Amniotic stem cell (primary cell): Measurements from ENCODE around the gene CREBZF.
"Not testable (repeated sequence)": the region's sequence is repeated elsewhere in the genome, so short reads cannot be mapped to it uniquely, and the experiment has no call there.

Experiments used
- DNase-seq: peaks from one replicate; lab custom pipeline; 2025; lab: John Stamatoyannopoulos, UW

CREBZF gene

DNA sequence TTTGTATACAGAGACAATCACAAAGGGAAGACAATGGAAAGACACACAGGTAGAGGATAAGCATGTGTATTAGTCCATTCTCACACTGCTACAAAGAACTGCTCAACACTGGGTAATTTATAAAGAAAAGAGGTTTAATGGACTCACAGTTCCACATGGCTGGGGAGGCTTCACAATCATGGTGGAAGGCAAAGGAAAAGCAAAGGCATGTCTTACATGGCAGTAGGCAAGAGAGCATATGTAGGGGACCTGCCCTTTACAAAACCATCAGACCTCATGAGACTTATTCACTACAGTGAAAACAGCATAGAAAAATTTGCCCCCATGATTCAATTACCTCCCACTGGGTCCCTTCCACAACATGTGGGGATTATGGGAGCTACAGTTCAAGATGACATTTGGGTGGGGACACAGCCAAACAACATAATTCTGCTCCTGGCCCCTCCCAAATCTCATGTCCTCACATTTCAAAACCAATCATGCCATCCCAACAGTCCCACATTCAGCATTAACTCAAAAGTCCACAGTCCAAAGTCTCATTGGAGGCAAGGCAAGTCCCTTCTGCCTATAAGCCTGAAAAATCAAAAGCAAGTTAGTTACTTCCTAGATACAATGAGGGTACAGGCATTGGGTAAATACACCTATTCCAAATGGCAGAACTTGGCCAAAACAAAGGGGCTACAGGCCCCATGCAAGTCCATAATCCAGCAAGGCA, 6.2 kb upstream of the CREBZF start:
- DNase-seq: not testable (repeated sequence)

DNA sequence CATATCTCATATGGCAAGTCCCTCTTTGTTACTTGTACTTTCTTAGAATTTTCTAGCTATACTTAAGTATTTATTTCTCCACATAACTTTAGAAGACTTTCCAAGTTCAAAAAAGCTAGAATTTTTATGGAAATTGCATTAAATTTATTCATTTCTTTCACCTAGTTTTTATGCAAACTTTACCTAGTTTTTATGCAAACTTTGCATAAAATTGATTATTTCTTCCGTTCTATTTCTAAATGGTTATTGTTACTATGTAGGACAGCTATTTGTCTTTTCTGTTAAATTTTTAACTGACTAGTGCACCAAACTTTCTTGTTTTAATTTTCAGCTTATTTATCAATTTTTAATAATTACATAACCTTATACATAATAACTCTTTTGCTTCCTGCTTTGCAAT, 3.2 kb upstream of the CREBZF start:
- DNase-seq: no peak

DNA sequence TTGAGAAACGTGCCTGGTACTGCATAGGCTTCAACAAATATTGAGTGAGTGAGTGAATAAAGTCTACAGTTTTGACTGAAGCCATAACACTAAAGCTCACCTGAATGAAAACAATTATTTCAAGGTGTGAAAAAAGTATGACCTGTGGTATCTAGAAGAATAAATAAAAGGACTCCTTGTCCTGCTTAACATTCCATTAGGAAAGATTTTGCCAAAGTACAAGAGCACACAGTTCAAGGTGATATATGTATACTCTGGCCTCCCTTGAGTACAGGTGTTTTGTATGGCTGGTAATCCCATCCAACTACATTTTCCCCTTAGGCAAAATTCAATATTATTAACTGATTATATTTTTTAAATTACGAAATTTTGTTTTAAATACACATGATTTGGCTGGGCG, 1.8 kb upstream of the CREBZF start:
- DNase-seq: no peak

DNA sequence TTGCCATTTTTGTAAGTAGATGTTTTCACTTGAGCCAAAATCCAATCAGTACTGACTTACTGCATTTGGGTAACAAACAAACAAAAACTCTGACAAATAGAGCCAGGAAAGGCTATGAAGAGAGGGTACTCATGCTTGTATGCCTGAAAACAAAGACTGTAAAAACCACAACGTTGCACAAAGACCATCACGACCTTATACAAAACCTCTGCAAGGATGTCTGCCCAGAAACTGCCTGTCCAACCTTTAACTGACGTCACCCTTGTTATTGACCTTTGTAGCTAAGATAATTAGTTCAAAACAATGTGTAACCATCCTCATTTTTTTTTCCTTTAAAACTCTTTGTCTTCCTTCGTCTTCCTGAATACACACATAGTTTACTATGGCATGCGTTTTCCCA, 804 bp upstream of the CREBZF start:
- no peak for DNase-seq

DNA sequence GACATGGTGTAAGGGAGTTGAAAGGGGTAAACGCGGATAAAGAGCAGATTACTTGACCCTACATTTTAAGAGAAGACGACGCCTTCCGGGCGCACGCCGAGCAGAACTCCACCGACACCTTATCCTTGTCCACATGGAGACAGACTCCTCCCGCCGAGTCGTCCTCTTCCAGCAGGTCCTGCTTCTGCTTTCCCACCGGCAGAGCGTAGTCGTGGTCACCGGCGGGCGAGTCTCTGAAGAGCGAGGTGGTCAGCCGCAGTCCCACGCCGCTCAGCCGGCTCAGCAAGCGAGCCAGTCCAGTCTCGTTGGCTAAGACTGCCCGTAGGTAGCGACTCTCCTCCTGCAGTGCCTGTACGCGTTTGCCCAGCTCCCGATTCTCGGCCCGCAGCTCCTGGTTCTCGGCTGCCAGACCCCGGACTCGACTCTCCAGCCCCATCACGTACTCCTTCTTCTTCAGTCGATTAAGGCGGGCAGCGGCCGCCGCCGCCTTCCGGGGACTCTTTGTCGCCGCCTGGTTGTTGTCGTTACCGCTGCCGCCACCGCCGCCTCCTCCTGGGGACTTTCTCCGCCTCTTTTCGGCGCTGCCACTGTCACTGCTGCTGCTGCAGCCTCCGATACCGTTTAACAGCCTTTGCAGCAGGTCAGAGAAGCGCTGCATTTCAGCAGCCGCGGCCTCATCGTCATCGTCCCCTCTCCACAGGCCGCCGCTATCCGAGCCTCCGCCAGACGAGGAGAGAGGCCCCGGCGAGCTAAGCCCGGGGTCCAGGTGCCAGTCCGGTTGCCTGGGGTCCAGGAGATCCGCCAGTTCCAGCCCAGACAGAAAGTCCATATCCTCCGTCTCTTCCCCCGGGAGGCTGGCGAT, 945 bp downstream of the CREBZF start:
- DNase-seq: peak; percentile 36

DNA sequence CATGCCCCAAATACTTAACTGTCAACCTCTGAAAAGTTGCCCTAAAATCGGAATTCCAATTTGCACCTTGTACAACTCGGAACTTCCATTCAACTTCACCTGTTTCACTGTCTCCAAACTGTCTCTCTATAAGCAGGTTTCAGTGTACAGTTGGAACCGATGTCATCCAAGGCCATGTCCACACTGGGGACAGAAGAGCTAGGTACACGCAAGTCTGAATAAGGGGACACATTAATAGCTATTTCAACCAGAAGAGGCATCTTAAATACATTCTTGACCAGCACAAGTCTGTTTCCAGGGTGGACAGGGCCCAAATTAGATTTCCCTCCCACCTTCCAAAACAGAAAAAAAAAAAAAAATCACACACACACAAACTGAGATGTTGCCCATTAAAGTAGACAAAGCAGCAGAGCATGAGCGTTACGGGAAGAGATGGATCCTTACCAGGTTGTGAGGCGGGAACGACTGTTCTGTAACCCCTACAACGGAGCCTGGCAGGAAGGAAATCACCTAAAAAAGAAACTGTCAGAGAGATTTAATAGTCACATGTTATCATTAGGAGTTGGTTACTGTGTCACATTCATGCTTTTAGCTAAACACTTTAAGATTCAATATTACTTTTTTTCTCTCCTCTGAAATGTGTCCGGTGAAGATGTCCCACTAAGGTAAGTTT, 1.7 kb downstream of the CREBZF start:
- no peak for DNase-seq

DNA sequence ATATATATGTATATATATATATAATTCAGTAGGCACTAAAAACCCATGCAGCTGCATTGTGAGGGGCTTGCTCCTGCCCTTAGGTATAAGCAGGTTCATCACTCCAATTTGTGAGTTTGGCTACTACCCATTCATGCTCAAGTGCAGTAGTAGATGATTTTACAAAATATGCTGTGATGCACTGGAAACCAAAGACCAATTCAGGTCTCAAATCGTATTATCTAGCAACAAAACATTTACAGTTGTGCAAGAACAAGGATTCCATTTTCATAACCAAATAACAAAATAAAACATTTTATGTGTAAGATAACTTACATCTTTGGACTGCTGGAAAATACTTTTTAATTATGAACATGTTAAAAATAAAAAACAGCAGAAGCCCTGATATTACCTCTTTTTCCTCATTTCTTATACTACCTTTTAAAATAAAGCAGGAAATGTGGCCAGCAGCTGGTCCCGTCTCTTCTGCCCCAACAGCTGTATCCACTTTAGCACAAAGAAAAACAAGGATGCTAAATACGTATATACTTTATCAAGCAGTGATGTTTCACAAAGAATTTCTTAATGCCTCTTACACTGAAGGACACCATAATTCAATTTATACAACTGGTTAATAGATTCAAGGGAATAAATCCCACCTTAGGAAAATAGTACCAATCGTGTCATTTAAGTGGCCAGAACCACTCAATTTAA, 2.8 kb downstream of the CREBZF start:
- no peak for DNase-seq

DNA sequence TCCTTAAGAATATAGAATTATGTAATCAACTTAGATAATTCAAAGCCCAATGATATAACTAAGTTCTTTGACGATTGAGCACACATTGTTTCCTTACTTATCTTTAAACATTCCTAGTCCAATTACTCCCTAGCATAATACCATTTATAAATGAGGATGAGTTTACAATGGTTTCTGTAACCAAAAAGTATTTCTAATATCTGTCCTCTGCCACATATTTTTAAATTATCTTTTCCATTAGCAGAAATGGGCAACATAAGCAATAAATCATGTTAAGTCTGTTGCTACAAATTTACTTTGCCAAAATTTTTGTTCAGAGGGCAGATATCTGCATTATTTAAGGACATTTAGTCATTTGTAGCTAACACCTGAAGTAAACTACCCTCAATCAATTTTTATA, 6.7 kb downstream of the CREBZF start:
- DNase-seq: no peak

DNA sequence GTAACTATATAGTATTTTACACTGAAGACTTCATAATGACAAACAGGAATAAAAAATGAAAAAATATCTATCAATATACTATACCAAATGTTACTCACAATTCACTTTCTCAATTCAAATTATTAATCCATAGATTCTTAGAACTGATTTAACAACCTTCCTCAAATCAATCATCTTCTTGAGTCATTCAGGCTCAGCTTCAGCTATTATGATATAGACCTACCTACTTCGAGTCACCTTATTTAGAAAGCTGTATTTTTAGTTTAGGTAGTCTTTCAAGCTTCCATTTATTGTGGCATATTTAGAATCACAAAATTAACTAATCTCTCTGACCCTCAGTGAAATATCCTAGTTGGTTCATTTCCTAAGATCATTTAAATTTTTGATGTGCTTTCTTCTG, 8.2 kb downstream of the CREBZF start:
- DNase-seq: no peak

DNA sequence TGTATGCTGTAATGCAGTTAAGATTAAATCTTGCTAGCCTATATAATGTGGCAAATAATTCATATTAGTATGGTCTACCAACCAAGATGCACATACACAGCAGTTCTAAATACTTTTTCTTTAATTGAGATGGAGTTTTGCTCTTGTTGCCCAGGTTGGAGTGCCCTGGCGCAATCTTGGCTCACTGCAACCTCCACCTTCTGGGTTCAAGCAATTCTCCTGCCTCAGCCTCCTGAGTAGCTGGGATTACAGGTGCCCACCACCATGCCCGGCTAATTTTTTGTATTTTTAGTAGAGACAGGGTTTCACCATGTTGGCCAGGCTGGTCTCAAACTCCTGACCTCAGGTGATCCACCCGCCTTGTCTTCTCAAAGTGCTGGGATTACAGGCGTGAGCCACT, 10.6 kb downstream of the CREBZF start:
- DNase-seq: not testable (repeated sequence)

DNA sequence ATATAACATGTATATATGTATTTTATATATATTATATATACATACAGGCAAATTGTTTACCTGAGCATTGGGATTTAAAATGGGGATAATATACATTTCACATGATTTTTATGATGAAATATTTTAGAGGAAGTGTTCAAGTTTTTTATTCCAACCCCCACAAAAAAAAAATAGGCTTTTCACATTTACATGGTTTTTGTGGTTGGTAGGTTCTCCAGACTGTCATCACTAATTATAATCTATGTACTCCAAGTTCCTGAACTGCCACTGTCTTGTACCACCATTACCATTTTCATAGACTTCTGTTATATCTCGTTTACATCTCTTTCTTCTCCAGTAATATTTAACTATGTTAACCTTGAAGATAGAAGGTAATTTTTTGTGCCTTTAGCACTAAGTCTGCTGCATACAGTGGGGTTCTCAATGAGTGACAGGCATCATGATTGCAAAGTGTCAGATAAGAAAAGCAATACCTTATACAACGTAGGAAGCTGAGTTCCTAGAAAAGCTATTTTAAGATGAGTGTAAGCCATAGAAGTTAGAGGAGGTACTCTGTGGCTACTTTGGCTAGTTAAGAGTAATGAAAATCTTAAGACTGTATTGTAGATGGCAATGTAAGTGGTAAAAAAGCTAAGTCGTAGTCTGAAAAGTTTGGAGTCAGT, 12.0 kb downstream of the CREBZF start:
- DNase-seq: no peak

DNA sequence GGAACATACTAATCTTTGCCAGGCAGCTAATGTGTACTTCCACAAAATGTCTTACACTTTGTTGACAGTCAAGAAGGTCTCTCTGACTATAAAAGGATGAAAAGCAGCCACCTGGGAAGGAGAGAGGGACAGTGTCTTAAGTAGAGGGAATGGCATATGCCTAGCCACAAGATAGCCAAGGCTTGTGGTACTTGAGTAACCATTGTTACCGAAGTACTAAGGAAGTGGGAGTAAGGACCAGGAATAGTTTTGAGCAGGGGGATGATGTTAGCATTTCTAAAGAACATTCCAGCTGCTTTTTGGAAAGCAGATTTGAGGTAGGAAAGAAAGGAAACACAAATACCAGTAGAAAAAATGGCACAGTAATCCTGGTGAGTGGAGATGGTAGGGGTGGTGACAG, 13.8 kb downstream of the CREBZF start:
- DNase-seq: no peak

DNA sequence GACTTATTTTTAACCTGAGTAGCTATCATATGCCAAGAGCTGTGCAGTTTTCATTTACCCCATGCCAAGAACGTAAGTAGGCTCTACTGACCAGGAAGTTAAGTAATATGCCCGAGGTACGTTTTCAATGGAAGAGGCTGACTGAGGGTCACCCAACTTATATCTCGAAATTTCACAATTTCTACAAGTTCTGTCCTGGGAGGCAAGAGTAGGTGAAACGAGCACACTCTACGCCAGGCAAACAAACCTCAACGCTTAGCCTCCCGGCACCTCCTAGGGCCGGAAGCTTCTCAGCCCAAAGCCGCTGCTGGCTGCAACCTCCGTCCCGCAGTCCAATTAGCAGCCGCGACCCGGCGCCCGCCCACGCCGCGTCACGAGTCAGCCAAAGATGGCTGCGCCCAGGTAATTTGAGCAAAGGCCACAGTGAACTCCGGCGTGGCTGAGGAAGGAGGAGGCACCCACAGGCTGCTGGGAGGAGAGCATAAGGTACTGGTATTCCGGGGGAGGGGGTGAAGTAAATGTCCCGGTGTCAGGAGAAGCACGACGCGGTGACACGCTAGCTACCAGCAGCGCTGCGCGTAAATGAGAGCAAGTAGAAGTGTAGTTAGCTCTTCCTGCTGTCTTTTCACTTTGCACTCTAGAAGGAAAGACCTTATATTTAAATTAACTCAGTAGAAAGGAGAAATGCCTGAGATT, 17.2 kb downstream of the CREBZF start, which contains the start of gene TMEM126A:
Gene TMEM126A, plus strand, starts transcription at position 364 of the 696 bp plus-strand sequence. CDS start 2,289 bp downstream, outside the sequence.
- DNase-seq: peak; percentile 70

DNA sequence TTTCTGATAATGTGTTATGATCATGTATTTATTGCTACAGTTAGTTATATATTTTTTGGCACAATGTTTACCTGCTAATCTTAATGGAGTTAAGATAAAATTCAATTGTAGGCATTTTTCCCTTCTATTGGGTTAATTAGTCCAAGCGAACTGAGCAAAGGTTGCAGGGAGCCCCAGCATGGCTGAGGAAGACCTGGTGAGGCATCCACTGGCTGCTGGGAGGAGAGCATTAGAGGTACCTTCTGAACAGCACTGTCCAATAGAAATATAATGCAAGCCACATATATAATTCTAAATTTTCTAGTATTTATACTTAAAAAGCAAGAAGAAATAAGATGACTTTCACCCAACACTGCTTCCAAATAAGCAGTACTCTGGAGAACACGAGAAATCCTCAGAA, 17.9 kb downstream of the CREBZF start:
- DNase-seq: no peak

DNA sequence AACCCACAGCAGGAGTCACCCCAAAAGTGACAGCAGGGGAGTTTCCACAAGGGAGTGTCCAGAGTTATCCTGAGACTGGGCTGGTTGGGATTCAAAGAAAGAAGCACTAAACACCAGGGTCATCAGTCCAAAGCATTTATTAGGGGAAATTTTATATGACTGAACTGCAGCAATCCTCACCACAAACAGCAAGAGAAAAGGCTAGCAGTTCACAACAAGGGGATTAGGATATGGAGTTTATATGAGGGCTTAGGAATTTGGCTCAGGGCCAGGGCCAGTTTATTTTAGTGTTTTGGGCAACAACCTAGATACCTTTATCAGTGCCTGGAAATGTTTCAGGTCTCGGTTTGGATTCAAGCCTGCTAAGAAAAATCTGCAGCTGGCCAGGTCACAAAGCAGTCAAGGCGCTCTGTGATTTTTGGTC, 21.7 kb downstream of the CREBZF start:
- no peak for DNase-seq

DNA sequence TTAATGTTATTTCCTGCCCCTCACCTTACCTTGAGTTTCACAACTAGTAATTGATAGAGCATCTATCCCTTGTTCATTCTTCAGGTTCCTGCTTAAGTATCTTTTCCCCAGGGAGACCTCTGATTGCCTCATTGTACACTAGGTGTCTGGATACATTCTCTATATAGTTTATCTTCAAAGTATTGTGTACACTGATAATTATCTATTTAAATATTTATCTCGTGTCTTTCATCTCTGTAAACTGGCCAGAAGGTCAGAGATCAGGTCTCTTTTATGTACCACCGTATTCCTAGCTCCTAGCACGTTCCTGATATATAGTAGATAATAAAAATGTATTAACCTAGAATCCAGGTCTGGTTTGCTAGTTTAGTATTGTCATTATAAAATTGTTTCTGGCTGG, 30.2 kb downstream of the CREBZF start:
- DNase-seq: no peak

DNA sequence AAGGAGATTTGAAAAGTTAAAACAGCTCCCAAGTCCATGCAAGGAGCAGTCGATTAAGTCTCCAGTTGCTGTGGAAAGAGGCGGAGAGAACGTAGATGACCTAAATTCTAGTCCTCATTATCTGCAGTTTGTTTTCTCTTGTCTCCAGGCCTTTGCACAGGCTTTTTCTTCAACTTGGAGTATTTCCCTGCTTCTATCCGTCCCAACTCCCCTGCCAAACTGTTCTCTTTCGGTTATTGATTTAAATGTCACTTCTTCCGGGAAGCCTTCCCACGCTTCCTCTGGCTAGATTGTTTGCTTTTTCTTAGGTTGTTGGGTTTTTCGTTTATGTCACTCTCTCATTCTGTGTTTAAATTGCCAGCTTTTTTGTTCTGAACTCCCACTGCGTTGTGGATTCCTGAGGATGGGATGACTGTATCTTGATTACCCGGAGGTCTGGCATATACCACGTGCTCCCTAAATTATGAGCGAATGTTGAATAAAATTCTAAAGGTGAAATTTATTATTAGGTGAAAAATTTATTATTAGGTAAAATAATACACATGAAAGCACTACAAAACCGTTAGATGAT, 36.1 kb downstream of the CREBZF start:
- DNase-seq: peak; percentile 48

DNA sequence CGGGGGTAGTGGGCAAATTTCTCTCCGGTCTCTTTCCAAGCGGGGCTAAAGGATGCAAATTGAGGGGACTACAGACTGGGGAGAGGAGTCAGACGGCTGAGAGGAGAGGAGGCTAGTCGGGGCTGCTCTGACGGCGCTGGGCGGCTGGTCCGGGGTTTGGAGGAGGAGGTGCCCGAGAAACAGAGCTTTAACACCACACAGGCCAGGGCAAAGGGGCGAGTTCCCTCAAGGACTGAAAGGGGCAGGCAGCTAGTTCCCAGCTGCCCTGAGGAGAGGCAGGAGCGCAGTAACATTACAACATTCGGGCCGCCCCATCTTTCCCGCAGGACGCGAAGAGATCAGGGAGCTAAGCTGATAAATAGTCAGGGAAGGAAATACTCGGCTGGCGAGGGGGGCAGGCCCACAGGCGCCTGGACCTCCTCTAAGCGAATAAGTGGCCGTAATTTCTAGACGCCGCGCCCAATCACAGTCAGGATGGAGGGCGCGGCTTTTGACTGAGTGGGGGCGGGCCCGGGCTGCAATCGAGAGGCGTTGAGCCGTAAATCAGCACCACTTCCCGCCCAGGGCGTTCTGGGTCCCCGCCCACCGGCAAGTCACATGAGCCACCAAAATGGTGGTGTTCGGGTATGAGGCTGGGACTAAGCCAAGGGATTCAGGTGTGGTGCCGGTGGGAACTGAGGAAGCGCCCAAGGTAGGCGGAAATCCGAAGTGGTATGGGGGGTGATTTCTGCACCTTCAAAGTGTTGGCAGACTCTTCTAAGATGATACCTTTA, 36.7 kb downstream of the CREBZF start, which contains the start of gene TMEM126B:
Gene TMEM126B, plus strand, starts transcription at position 596 of the 773 bp plus-strand sequence. Its CDS starts 15 bp downstream, at position 611.
- DNase-seq: peak; percentile 91

DNA sequence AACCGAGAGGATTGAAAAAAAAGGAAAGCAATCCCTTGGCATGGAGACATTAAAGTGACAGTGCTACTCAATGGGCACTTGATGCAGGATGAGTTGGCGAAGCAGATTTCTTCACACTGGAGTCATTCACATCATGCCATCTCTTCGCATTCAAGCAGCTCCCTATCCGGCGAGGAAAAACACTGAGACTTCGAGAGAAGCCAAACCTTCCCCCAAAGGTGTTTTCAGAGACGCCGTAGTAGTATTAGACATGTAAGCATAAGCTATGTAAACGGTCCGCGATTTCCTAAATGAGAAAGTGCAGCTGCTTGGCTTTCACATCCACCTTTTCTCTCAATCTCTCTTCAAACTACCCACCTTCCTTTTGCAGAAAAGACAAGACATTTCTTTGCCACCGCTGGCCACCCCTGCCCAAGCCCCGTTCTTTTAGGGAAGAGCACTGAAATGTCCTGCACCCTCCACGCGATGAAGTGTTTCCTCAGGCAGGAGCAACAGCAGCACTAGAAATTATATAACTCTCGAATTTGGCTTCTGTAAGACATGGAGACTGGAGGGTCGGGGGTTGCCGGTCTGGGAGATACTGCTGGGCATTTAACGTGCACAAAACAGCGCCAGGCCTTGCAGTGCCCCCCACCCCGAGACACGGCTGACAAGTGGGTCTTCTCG, 37.5 kb downstream of the CREBZF start, which contains the start of gene DLG2:
Gene DLG2, minus strand, starts transcription at position 13 of the 666 bp plus-strand sequence.
- DNase-seq: peak; percentile 7
